Progenitor cell of endocrine pancreas (in vitro differentiated cells): ENCODE data around the gene OCIAD1. TPM values are rescaled to one million over a fixed set of nuclear protein-coding genes. Genes with fewer than 3 reads are reported as not detected.
A peak's percentile ranks its signal among the peaks of the same experiment; 100 is the strongest.

Experiments
- DNase-seq: peaks from one replicate; pipeline ENCODE4 v3.0.0; 2021; ENCODE audit warnings: low spot score; ENCODE audit not compliant: unreplicated experiment
- H3K27ac Mint-ChIP-seq: 2 replicates; pipeline ENCODE4 v1.8.0; 2021; ENCODE audit warnings: mild to moderate bottlenecking, moderate library complexity, mixed read lengths
- H3K27me3 Mint-ChIP-seq: 2 replicates; pipeline ENCODE4 v1.8.0; 2021; ENCODE audit warnings: mixed read lengths
- H3K36me3 Mint-ChIP-seq: 2 replicates; pipeline ENCODE4 v1.8.0; 2022; ENCODE audit warnings: mixed read lengths; ENCODE audit not compliant: insufficient read depth
- H3K4me1 Mint-ChIP-seq: 2 replicates; pipeline ENCODE4 v1.8.0; 2021; ENCODE audit warnings: low read depth, mixed read lengths
- H3K4me3 Mint-ChIP-seq: 2 replicates; pipeline ENCODE4 v1.8.0; 2021; ENCODE audit warnings: low read depth, mild to moderate bottlenecking, moderate library complexity, mixed read lengths
- H3K9me3 Mint-ChIP-seq: 2 replicates; pipeline ENCODE4 v1.8.0; 2021; ENCODE audit warnings: low read depth, mixed read lengths
- CTCF ChIP-seq: fragments of 200-600 bp; sonication (generic); IDR thresholded peaks from one replicate; pipeline ENCODE4 v1.5.0; 2021; ENCODE audit warnings: antibody characterized with exemption, mild to moderate bottlenecking; ENCODE audit not compliant: unreplicated experiment
- total RNA-seq: library from RNA; stranded (reverse); gene quantifications from 2 replicates; pipeline ENCODE4 v1.2.1, GENCODE V29; 2021

The OCIAD1 gene
- total RNA-seq, 1 donor from 2014 or later: 145 TPM

GRCh38 chr4:48908687-48909086, 77.8 kb downstream of the OCIAD1 start:
- Mint-ChIP-seq H3K27ac (no peak overlapping the region), H3K4me3 (peak overlapping the region; percentile 41), H3K9me3 (no peaks in the 10 kb centered on the region), H3K4me1 (peaks cover 17% of the 10 kb centered on the region), H3K27me3 (peaks cover 8% of the 10 kb centered on the region), H3K36me3 (peaks cover 3% of the 10 kb centered on the region)
- DNase-seq: no peak
- no peak for TF ChIP-seq CTCF

GRCh38 chr4:48909697-48910096, 78.8 kb downstream of the OCIAD1 start:
- Mint-ChIP-seq H3K4me1 (peaks cover 15% of the 10 kb centered on the region), H3K36me3 (peaks cover 3% of the 10 kb centered on the region), H3K9me3 (no peaks in the 10 kb centered on the region), H3K27ac (no peak overlapping the region), H3K27me3 (peaks cover 8% of the 10 kb centered on the region), H3K4me3 (no peak overlapping the region)
- DNase-seq: no peak
- no peak for TF ChIP-seq CTCF

- no peak for DNase-seq
- H3K27me3 Mint-ChIP-seq: peaks cover 8% of the 10 kb centered on the region
- peaks cover 7% of the 10 kb centered on the region for H3K4me1 Mint-ChIP-seq
- no peak for TF ChIP-seq CTCF
- H3K9me3 Mint-ChIP-seq: no peaks in the 10 kb centered on the region
- no peaks in the 10 kb centered on the region for H3K36me3 Mint-ChIP-seq
- H3K27ac Mint-ChIP-seq: no peak overlapping the region
- no peak overlapping the region for H3K4me3 Mint-ChIP-seq
These were observed 79.6 kb downstream of the OCIAD1 start for GRCh38 chr4:48910511-48910910.

Other genes starting within 250 kb of the OCIAD1 start
- gene FRYL, start 50.8 kb upstream of the OCIAD1 start, total RNA-seq: 61.0 and 65.5 TPM in 2 replicates
- gene OCIAD2, start 75.7 kb downstream of the OCIAD1 start, total RNA-seq: 84.3 and 108 TPM in 2 replicates
- not detected in 2 replicates for gene CWH43, start 155.2 kb downstream of the OCIAD1 start, total RNA-seq